NT2/D1 (cell line): ENCODE data around the gene PTPRT.

ENCODE experiments used
- DNase-seq: peaks from one replicate; pipeline ENCODE4 v3.0.0-alpha.2; 2011; ENCODE audit warnings: low read depth, low spot score
- H3K27me3 ChIP-seq: 2 replicates; pipeline ENCODE4 v1.6.0; 2011; ENCODE audit warnings: mild to moderate bottlenecking; ENCODE audit not compliant: insufficient read length, insufficient read depth
- H3K36me3 ChIP-seq: 2 replicates; pipeline ENCODE4 v1.6.1; 2011; ENCODE audit warnings: mild to moderate bottlenecking, low read length, mixed read lengths; ENCODE audit not compliant: insufficient read depth, insufficient read length
- H3K4me1 ChIP-seq: 2 replicates; pipeline ENCODE4 v1.5.1; 2011; ENCODE audit not compliant: insufficient read depth, insufficient read length
- H3K4me3 ChIP-seq: 2 replicates; pipeline ENCODE4 v1.5.1; 2011; ENCODE audit warnings: low read depth; ENCODE audit not compliant: insufficient read length
- H3K9ac ChIP-seq: 2 replicates; pipeline ENCODE4 v1.6.0; 2011; ENCODE audit warnings: low read depth; ENCODE audit not compliant: insufficient read length
- H3K9me3 ChIP-seq: 2 replicates; pipeline ENCODE4 v1.5.1; 2011; ENCODE audit warnings: mild to moderate bottlenecking, low read length; ENCODE audit not compliant: insufficient read depth
- SUZ12 ChIP-seq: IDR thresholded peaks from 2 replicates; pipeline ENCODE4 v1.6.1; 2011; ENCODE audit not compliant: insufficient read length, insufficient read depth; ENCODE audit errors: extremely low read depth
- YY1 ChIP-seq: IDR thresholded peaks from 2 replicates; pipeline ENCODE4 v1.6.1; 2011; ENCODE audit not compliant: insufficient read length, insufficient read depth
- ZNF274 ChIP-seq: IDR thresholded peaks from 2 replicates; pipeline ENCODE4 v1.6.1; 2011; ENCODE audit warnings: mild to moderate bottlenecking, low read depth, low read length

Gene PTPRT

DNA sequence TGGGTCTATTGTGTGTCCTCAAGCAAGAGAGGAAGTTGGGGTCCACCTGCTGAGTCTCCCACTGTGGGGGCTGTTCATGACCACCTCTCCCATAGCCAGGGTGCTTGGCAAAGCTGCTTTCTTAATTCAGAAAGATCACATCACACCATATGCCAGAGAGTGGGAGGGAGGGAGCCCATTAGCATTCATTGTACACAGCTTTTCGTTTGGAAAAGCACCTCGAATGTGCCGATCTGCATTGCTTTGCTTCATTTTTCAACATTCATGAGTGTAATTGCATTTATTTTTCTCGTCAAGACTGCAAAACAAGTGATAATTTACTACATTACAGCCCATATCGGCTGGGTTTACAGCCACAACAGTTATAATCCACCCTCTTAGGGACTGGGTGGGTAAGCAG, 327.3 kb downstream of the PTPRT start:
- H3K27me3 ChIP-seq: peaks cover 3% of the 10 kb centered on the region
- DNase-seq: no peak
- H3K36me3 ChIP-seq: no peaks in the 10 kb centered on the region
- H3K9me3 ChIP-seq: no peaks in the 10 kb centered on the region
- TF ChIP-seq ZNF274: no peak
- TF ChIP-seq YY1: no peak
- no peak for TF ChIP-seq SUZ12
- no peaks in the 10 kb centered on the region for H3K4me1 ChIP-seq
- H3K9ac ChIP-seq: no peak overlapping the region
- no peak overlapping the region for H3K4me3 ChIP-seq

GRCh38 chr20:42857446-42857845, 332.3 kb downstream of the PTPRT start:
- Histone ChIP-seq H3K9me3 (no peaks in the 10 kb centered on the region), H3K36me3 (no peaks in the 10 kb centered on the region), H3K4me3 (no peak overlapping the region), H3K4me1 (no peaks in the 10 kb centered on the region), H3K27me3 (no peaks in the 10 kb centered on the region), H3K9ac (no peak overlapping the region)
- DNase-seq: no peak
- TF ChIP-seq SUZ12 (no peak), YY1 (no peak)

GRCh38 chr20:42855896-42856295, 333.8 kb downstream of the PTPRT start:
- H3K4me3 ChIP-seq: no peak overlapping the region
- no peak overlapping the region for H3K9ac ChIP-seq
- no peak for TF ChIP-seq ZNF274
- no peak for DNase-seq
- H3K36me3 ChIP-seq: no peaks in the 10 kb centered on the region
- H3K4me1 ChIP-seq: no peaks in the 10 kb centered on the region
- H3K9me3 ChIP-seq: no peaks in the 10 kb centered on the region
- H3K27me3 ChIP-seq: no peaks in the 10 kb centered on the region

DNA sequence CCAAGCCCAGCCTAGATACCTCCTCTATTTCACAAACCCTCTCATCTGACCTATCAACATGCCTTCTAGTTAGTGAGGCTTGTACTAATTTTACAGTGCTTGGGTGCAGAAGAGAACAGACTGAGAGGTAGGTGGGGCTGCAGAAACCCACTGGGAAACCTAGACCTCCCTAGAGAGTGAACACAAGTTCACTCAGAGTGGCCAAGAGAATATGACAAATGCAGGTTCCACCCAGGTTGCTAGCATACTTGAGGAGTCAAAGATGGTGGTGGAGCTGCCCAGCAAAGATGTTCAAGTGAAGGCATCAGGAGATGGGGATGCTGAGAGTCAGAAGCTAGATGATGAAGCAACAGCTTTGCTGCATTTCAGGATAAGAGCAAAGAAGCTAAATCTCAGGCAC, 337.0 kb downstream of the PTPRT start:
- Histone ChIP-seq H3K4me3 (no peak overlapping the region), H3K9ac (no peak overlapping the region), H3K27me3 (no peaks in the 10 kb centered on the region), H3K9me3 (no peaks in the 10 kb centered on the region), H3K36me3 (no peaks in the 10 kb centered on the region), H3K4me1 (no peaks in the 10 kb centered on the region)
- TF ChIP-seq ZNF274: no peak
- no peak for TF ChIP-seq SUZ12
- TF ChIP-seq YY1: no peak
- no peak for DNase-seq

- TF ChIP-seq ZNF274 (no peak), YY1 (no peak), SUZ12 (no peak)
- no peak overlapping the region for H3K9ac ChIP-seq
- H3K27me3 ChIP-seq: no peaks in the 10 kb centered on the region
- no peak overlapping the region for H3K4me3 ChIP-seq
- H3K9me3 ChIP-seq: no peaks in the 10 kb centered on the region
- H3K36me3 ChIP-seq: no peaks in the 10 kb centered on the region
- no peaks in the 10 kb centered on the region for H3K4me1 ChIP-seq
- no peak for DNase-seq
These were observed 342.8 kb downstream of the PTPRT start for GRCh38 chr20:42846784-42847490.

DNA sequence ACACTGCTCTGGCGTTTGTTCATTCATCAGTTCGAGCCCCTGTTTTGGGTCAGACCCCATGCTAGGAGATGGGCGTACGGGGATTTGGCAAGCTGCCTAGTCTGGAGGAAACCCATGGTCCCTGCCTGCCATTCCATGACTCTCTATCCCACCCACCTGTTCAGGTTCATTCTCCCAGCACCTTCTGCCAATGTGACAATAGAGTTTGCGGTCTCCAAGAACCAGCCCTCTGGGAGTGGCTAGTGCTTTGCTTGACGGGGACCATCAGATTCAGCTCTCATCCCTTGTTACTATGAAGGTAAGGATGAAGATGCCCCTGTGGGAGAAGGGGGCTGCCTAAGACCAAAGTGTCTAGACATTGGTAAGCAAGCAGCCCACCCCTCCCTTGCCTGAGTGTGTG, 345.0 kb downstream of the PTPRT start:
- Histone ChIP-seq H3K9me3 (no peaks in the 10 kb centered on the region), H3K27me3 (no peaks in the 10 kb centered on the region), H3K9ac (no peak overlapping the region), H3K4me1 (no peaks in the 10 kb centered on the region), H3K36me3 (no peaks in the 10 kb centered on the region), H3K4me3 (no peak overlapping the region)
- no peak for TF ChIP-seq SUZ12
- no peak for TF ChIP-seq ZNF274
- no peak for TF ChIP-seq YY1
- no peak for DNase-seq

GRCh38 chr20:42837456-42837855, 352.2 kb downstream of the PTPRT start:
- H3K4me1 ChIP-seq: peaks cover 3% of the 10 kb centered on the region
- no peaks in the 10 kb centered on the region for H3K36me3 ChIP-seq
- no peak for TF ChIP-seq ZNF274
- TF ChIP-seq SUZ12: no peak
- TF ChIP-seq YY1: no peak
- no peak overlapping the region for H3K9ac ChIP-seq
- no peaks in the 10 kb centered on the region for H3K27me3 ChIP-seq
- no peak for DNase-seq
- H3K4me3 ChIP-seq: no peak overlapping the region
- H3K9me3 ChIP-seq: no peaks in the 10 kb centered on the region
